H1 (cell line): ENCODE results near the gene QDPR. TPM values are rescaled to one million over a fixed set of nuclear protein-coding genes. Genes with fewer than 3 reads are reported as not detected.

Experiments used
- CTCF ChIA-PET: fragments of 300-600 bp; sonication (Branson Sonifier 250); formaldehyde crosslinking; loops from one replicate; lab custom pipeline; 2021; ENCODE audit not compliant: partially characterized antibody; lab: Charles Lee
- POLR2A ChIA-PET: fragments of 300-600 bp; sonication (Branson Sonifier 250); formaldehyde crosslinking; loops from one replicate; lab custom pipeline; 2021; ENCODE audit warnings: inconsistent platforms; ENCODE audit not compliant: partially characterized antibody; lab: Charles Lee
- DNase-seq, 2 experiments: peaks; one replicate each; pipeline versions ENCODE4 v3.0.0 to v3.0.0-alpha.2; 2010 to 2022; ENCODE audit warnings: low spot score in 2 of 2, low read depth in 1 of 2, mixed read lengths in 1 of 2
- FAIRE-seq: peaks from 2 replicates; lab custom pipeline; 2011; peaks lifted over from hg19 to GRCh38; lab: Jason Lieb, UNC
- H2AFZ ChIP-seq: 2 replicates; pipeline ENCODE4 v1.8.1; 2012; ENCODE audit warnings: low read length, inconsistent platforms
- H2AK5ac ChIP-seq: 2 replicates; pipeline ENCODE4 v1.6.1; 2013; ENCODE audit warnings: low read depth, low read length
- H2BK120ac ChIP-seq: replicated peaks from 2 replicates; pipeline ENCODE3; 2013; ENCODE audit warnings: low read depth, low read length, inconsistent platforms
- H2BK12ac ChIP-seq: 2 replicates; pipeline ENCODE4 v1.6.1; 2013; ENCODE audit warnings: low read depth, low read length
- H2BK15ac ChIP-seq: 2 replicates; pipeline ENCODE4 v1.6.1; 2013; ENCODE audit warnings: low read length
- H2BK20ac ChIP-seq: 2 replicates; pipeline ENCODE4 v1.6.1; 2013; ENCODE audit warnings: low read length
- H2BK5ac ChIP-seq: 2 replicates; pipeline ENCODE4 v1.6.1; 2013; ENCODE audit warnings: low read depth, low read length
- H3K14ac ChIP-seq: 2 replicates; pipeline ENCODE4 v1.6.1; 2013; ENCODE audit warnings: inconsistent platforms; ENCODE audit not compliant: insufficient read length
- H3K18ac ChIP-seq: 2 replicates; pipeline ENCODE4 v1.6.1; 2013; ENCODE audit warnings: low read length; ENCODE audit errors: extremely low read depth
- H3K23ac ChIP-seq: 2 replicates; pipeline ENCODE4 v1.6.1; 2013; ENCODE audit warnings: inconsistent platforms; ENCODE audit not compliant: insufficient read length
- H3K23me2 ChIP-seq: 2 replicates; pipeline ENCODE4 v1.6.1; 2013; ENCODE audit warnings: low read depth, low read length
- H3K27ac ChIP-seq: 2 replicates; pipeline ENCODE4 v1.6.1; 2011; ENCODE audit warnings: low read depth, low read length, inconsistent platforms
- H3K27me3 ChIP-seq, 4 experiments: replicated peaks in 1 of 4; 1 replicate in 1 of 4; 2 replicates in 3 of 4; pipeline versions ENCODE4 v1.6.1 to v1.8.1; 2011 to 2013; ENCODE audit warnings: low read length in 3 of 4, mild to moderate bottlenecking in 3 of 4, inconsistent platforms in 2 of 4, mixed read lengths in 2 of 4, moderate library complexity in 1 of 4; ENCODE audit not compliant: control insufficient read depth in 3 of 4, insufficient read depth in 3 of 4; ENCODE audit errors: extremely low read depth in 1 of 4
- H3K36me3 ChIP-seq, 4 experiments: 2 replicates each; pipeline versions ENCODE4 v1.6.1 to v1.8.1; 2011 to 2013; ENCODE audit warnings: mild to moderate bottlenecking in 4 of 4, low read length in 3 of 4, moderate library complexity in 2 of 4, control low read depth in 1 of 4, inconsistent platforms in 1 of 4; ENCODE audit not compliant: insufficient read depth in 4 of 4, control insufficient read depth in 2 of 4
- H3K4ac ChIP-seq: replicated peaks from 2 replicates; pipeline ENCODE3; 2013; ENCODE audit warnings: low read length, low read depth, mixed read lengths, inconsistent platforms; ENCODE audit not compliant: insufficient read length
- H3K4me1 ChIP-seq, 4 experiments: replicated peaks in 1 of 4; 1 replicate in 1 of 4; 2 replicates in 3 of 4; pipeline versions ENCODE4 v1.6.1 to v1.8.1; 2011 to 2013; ENCODE audit warnings: low read length in 3 of 4, inconsistent platforms in 2 of 4, mixed read lengths in 1 of 4; ENCODE audit not compliant: insufficient read depth in 4 of 4, control insufficient read depth in 3 of 4
- H3K4me2 ChIP-seq, 2 experiments: 2 replicates each; pipeline versions ENCODE4 v1.6.1 to v1.8.1; 2011 to 2013; ENCODE audit warnings: low read depth in 2 of 2, low read length in 2 of 2, control low read depth in 1 of 2, inconsistent platforms in 1 of 2, mild to moderate bottlenecking in 1 of 2; ENCODE audit not compliant: insufficient read depth in 1 of 2
- H3K4me3 ChIP-seq, 4 experiments: fragments of 200-600, 300-600 bp in 1 of 4; sonication (generic), shearing (Covaris generic), sonication (Bioruptor Twin) in 1 of 4; 2 replicates each; pipeline versions ENCODE4 v1.5.1 to v1.8.1; 2011 to 2016; ENCODE audit warnings: low read length in 4 of 4, low read depth in 3 of 4, control low read depth in 2 of 4, inconsistent platforms in 2 of 4, mild to moderate bottlenecking in 2 of 4, mixed read lengths in 1 of 4, moderate library complexity in 1 of 4; ENCODE audit not compliant: insufficient read depth in 2 of 4; ENCODE audit errors: extremely low read depth in 1 of 4
- H3K56ac ChIP-seq: replicated peaks from 2 replicates; pipeline ENCODE3; 2013; ENCODE audit warnings: low read depth, mild to moderate bottlenecking, mixed read lengths, low read length, inconsistent platforms; ENCODE audit not compliant: insufficient read length
- H3K79me1 ChIP-seq: 2 replicates; pipeline ENCODE4 v1.6.1; 2013; ENCODE audit warnings: low read depth, low read length, control low read depth
- H3K79me2 ChIP-seq, 2 experiments: 2 replicates each; pipeline versions ENCODE4 v1.6.1 to v1.8.1; 2012 to 2013; ENCODE audit warnings: low read length in 2 of 2, mild to moderate bottlenecking in 2 of 2, inconsistent platforms in 1 of 2; ENCODE audit not compliant: insufficient read depth in 2 of 2, control insufficient read depth in 1 of 2
- H3K9ac ChIP-seq, 4 experiments: replicated peaks in 1 of 4; 1 replicate in 1 of 4; 2 replicates in 3 of 4; pipeline versions ENCODE4 v1.6.1 to v1.8.1; 2011 to 2013; ENCODE audit warnings: low read depth in 3 of 4, low read length in 3 of 4, control low read depth in 2 of 4, mild to moderate bottlenecking in 2 of 4, moderate library complexity in 2 of 4, inconsistent platforms in 1 of 4; ENCODE audit errors: extremely low read depth in 1 of 4
- H3K9me3 ChIP-seq, 2 experiments: 2 replicates each; pipeline versions ENCODE4 v1.6.1 to v1.8.1; 2012 to 2013; ENCODE audit warnings: mild to moderate bottlenecking in 2 of 2, moderate library complexity in 2 of 2, control low read depth in 1 of 2, inconsistent platforms in 1 of 2, low read depth in 1 of 2, low read length in 1 of 2, mixed read lengths in 1 of 2; ENCODE audit not compliant: insufficient read depth in 2 of 2
- H4K20me1 ChIP-seq, 2 experiments: replicated peaks in 1 of 2; 2 replicates each; pipeline versions ENCODE3 to v1.8.1; 2011 to 2013; ENCODE audit warnings: inconsistent platforms in 2 of 2, low read length in 2 of 2, mild to moderate bottlenecking in 1 of 2; ENCODE audit not compliant: insufficient read depth in 2 of 2, control insufficient read depth in 1 of 2
- H4K5ac ChIP-seq: 2 replicates; pipeline ENCODE4 v1.6.1; 2013; ENCODE audit warnings: low read length, low read depth, mixed read lengths, inconsistent platforms; ENCODE audit not compliant: insufficient read length
- H4K8ac ChIP-seq: 2 replicates; pipeline ENCODE4 v1.8.0; 2013; ENCODE audit warnings: mild to moderate bottlenecking, moderate library complexity, low read length, inconsistent platforms; ENCODE audit not compliant: insufficient read depth; ENCODE audit errors: extremely low read depth
- H4K91ac ChIP-seq: replicated peaks from 2 replicates; pipeline ENCODE3; 2013; ENCODE audit warnings: low read length, mixed read lengths, inconsistent platforms; ENCODE audit not compliant: insufficient read length
- EZH2 ChIP-seq: fragments of 200-600 bp; sonication (generic); IDR thresholded peaks from 2 replicates; pipeline ENCODE4 v1.7.1; 2012; ENCODE audit warnings: low read depth, mild to moderate bottlenecking, moderate library complexity, low read length, inconsistent platforms; ENCODE audit not compliant: severe bottlenecking
- KDM4A ChIP-seq: IDR thresholded peaks from one replicate; pipeline ENCODE4 v1.7.1; 2012; ENCODE audit warnings: low read depth, mild to moderate bottlenecking, moderate library complexity, low read length, inconsistent platforms; ENCODE audit not compliant: severe bottlenecking
- RBBP5 ChIP-seq: IDR thresholded peaks from 2 replicates; pipeline ENCODE4 v1.7.1; 2012; ENCODE audit warnings: low read depth, mild to moderate bottlenecking, inconsistent platforms, low read length, moderate library complexity, borderline replicate concordance
- RNF2 ChIP-seq: fragments of 200-900, 300-1000 bp; sonication (generic); IDR thresholded peaks from 2 replicates; pipeline ENCODE4 v1.7.1; 2016; ENCODE audit warnings: borderline replicate concordance, low read depth, mild to moderate bottlenecking, antibody characterized with exemption, low read length; ENCODE audit not compliant: poor library complexity, severe bottlenecking; ENCODE audit errors: missing control alignments
- SIN3A ChIP-seq, 2 experiments: IDR thresholded peaks in 1 of 2; conservative IDR thresholded peaks in 1 of 2; 2 replicates each; pipeline ENCODE4 v1.6.1; 2011 to 2012; ENCODE audit warnings: low read length in 2 of 2, improper control_type of control experiment in 1 of 2, low read depth in 1 of 2, mild to moderate bottlenecking in 1 of 2
- whole genome bisulfite sequencing, 2 experiments: shearing (Covaris generic) in 1 of 2; methylation state at CpG; one replicate each; pipeline versions ENCODE4 v1.1.6 to v1.1.7; 2013 to 2015; ENCODE audit warnings: low lambda C conversion rate in 2 of 2, mixed read lengths in 2 of 2, inconsistent platforms in 1 of 2, low coverage in 1 of 2, missing lambda C conversion rate in 1 of 2; ENCODE audit not compliant: insufficient replicate concordance in 2 of 2, insufficient coverage in 1 of 2, insufficient read length in 1 of 2; ENCODE audit errors: extremely low coverage in 1 of 2, missing lambda C conversion rate in 1 of 2; 5-methylcytosine and 5-hydroxymethylcytosine counted together
- polyA plus RNA-seq, 7 experiments: library from polyadenylated mRNA; depleted of rRNA in 3 of 7; stranded (reverse) in 5 of 7; unstranded in 2 of 7; fragments of >200 nt in 5 of 7; fragments of 200-250 nt in 2 of 7; gene quantifications; 1 replicate in 5 of 7; 2 replicates in 1 of 7; 4 replicates in 1 of 7; pipeline versions ENCODE4 v1.2.1 to v1.2.3, GENCODE V29; 2011 to 2013; ENCODE audit warnings: missing spikeins in 2 of 7, mixed read lengths in 2 of 7
- total RNA-seq: library from RNA; stranded (reverse); fragmentation: NEBNext Ultra II Directional; extraction: Animal tissue kit (Norgen Biotek cat#: 25700); gene quantifications from 2 replicates; pipeline ENCODE4 v1.2.1, GENCODE V29; 2021
- TF ChIP-seq, protein P1 (sequence below): IDR thresholded peaks from 2 replicates; pipeline ENCODE4 v1.6.1; 2012; ENCODE audit warnings: inconsistent platforms
- TF ChIP-seq, protein P2 (sequence below): IDR thresholded peaks from 2 replicates; pipeline ENCODE4 v1.6.1; 2011; ENCODE audit warnings: low read length, improper control_type of control experiment

Gene QDPR
- total and polyA plus RNA-seq, 2 of the 8 experiments (the other 6 are each of a cell fraction or from before 2014, with no cell fraction given) = 33.6 to 35.9 TPM

DNA sequence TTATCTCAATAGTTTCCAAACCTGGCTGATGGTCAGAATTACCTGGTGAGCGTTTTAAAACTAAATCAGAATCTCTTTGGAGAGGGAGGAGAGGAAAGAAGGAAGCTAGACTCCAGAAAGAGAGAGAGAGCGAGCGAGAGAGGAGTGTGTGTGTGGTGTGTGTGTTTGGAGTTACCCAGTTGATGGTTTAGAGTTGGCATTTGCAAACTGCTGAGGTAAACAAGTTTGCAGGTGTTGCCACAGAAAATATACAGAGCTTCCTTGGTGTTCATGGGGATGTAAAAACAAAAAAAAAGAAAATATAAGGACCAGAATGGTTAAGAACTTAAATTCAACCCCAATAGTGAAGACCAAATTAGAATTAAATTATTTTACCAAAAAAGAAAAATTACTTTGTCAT is 38.7 kb upstream of the QDPR start:
- no peaks in the 10 kb centered on the region for H3K27me3 ChIP-seq
- no peaks in the 10 kb centered on the region for H3K4me1 ChIP-seq
- FAIRE-seq (no peak), DNase-seq (no peak)
- H3K4me3 ChIP-seq = no peak overlapping the region
- H3K56ac ChIP-seq = no peak overlapping the region
- no peak overlapping the region for H3K18ac ChIP-seq
- no peaks in the 10 kb centered on the region for H3K79me2 ChIP-seq
- no peak overlapping the region for H2BK15ac ChIP-seq
- WGBS, 2 experiments = 96 to 100% methylated on average over 2 to 3 of the region's 3 CpGs
- H2BK20ac ChIP-seq = no peak overlapping the region
- TF ChIP-seq, protein P1, sequence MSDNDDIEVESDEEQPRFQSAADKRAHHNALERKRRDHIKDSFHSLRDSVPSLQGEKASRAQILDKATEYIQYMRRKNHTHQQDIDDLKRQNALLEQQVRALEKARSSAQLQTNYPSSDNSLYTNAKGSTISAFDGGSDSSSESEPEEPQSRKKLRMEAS = no peak
- TF ChIP-seq RNF2 (no peak), SIN3A (conservative IDR thresholded peaks at IDR 0.05 in 1 of 2, IDR thresholded peaks at IDR 0.05 in 1 of 2; ENCODE audit: low read depth in 1 of 2, low read length in 2 of 2) (no peak), RBBP5 (no peak), KDM4A (no peak), EZH2 (no peak)
- TF ChIP-seq, protein P2, sequence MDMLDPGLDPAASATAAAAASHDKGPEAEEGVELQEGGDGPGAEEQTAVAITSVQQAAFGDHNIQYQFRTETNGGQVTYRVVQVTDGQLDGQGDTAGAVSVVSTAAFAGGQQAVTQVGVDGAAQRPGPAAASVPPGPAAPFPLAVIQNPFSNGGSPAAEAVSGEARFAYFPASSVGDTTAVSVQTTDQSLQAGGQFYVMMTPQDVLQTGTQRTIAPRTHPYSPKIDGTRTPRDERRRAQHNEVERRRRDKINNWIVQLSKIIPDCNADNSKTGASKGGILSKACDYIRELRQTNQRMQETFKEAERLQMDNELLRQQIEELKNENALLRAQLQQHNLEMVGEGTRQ = no peak
- H4K8ac ChIP-seq = no peak overlapping the region
- no peaks in the 10 kb centered on the region for H3K36me3 ChIP-seq
- no peak overlapping the region for H2BK12ac ChIP-seq
- H3K9ac ChIP-seq = no peak overlapping the region
- H4K20me1 ChIP-seq = no peaks in the 10 kb centered on the region
- no peak overlapping the region for H2AK5ac ChIP-seq
- H2BK5ac ChIP-seq = no peak overlapping the region
- H3K27ac ChIP-seq = no peak overlapping the region
- H4K91ac ChIP-seq = no peak overlapping the region
- H3K23ac ChIP-seq = no peak overlapping the region
- H3K14ac ChIP-seq = no peak overlapping the region
- H4K5ac ChIP-seq = no peak overlapping the region
- POLR2A ChIA-PET = no interaction called here
- 0 out of 2 replicates have a peak overlapping the region, but pooled peaks have one; percentile 81 for H2AFZ ChIP-seq
- CTCF ChIA-PET = interaction anchor here (1.0 kb wide), 1 partner anchor 258 kb away, joined by 3 read pairs; no protein-coding TSS in a partner anchor
- no peak overlapping the region for H3K4me2 ChIP-seq
- no peak overlapping the region for H2BK120ac ChIP-seq
- no peaks in the 10 kb centered on the region for H3K79me1 ChIP-seq
- no peaks in the 10 kb centered on the region for H3K9me3 ChIP-seq
- H3K4ac ChIP-seq = peak overlapping the region; percentile 69
- 0 out of 2 replicates have a peak, but pooled peaks cover 3% of the 10 kb centered on the region for H3K23me2 ChIP-seq
